GF-D8 (cell line): Measurements from ENCODE around the gene NOG.

Source experiments
- DNase-seq: peaks from one replicate; lab custom pipeline; 2025; lab: John Stamatoyannopoulos, UW

NOG gene

GRCh38 chr17:56638591-56639051 lies 45.1 kb downstream of the NOG start:
- no peak for DNase-seq

GRCh38 chr17:56639517-56639916 lies 46.0 kb downstream of the NOG start:
- DNase-seq = no peak

- no peak for DNase-seq
Observed at GRCh38 chr17:56640116-56640515, 46.6 kb downstream of the NOG start.

GRCh38 chr17:56641373-56641772 lies 47.9 kb downstream of the NOG start:
- no peak for DNase-seq

GRCh38 chr17:56641894-56642293 lies 48.4 kb downstream of the NOG start:
- no peak for DNase-seq

- DNase-seq = no peak
Observed at GRCh38 chr17:56642424-56642823, 48.9 kb downstream of the NOG start.
